Thyroid gland (tissue), 4 donors: ENCODE results near the gene CIZ1.

Experiments used
- POLR2A ChIP-seq, 2 donors: fragments of 450-650 bp; IDR thresholded peaks; one replicate each; pipeline ENCODE4 v1.6.1; 2017; ENCODE audit warnings: antibody characterized with exemption in 2 of 2, mild to moderate bottlenecking in 2 of 2, moderate library complexity in 1 of 2
- TF ChIP-seq, protein P1 (sequence below), 6 experiments: fragments of 200-600 bp in 3 of 6; fragments of 450-650 bp in 3 of 6; sonication (generic) in 3 of 6; IDR thresholded peaks; one replicate each; pipeline ENCODE4 v1.5.1; 2016 to 2019; ENCODE audit warnings: antibody characterized with exemption in 6 of 6, mild to moderate bottlenecking in 2 of 6, inconsistent platforms in 1 of 6, moderate library complexity in 1 of 6

DNA sequence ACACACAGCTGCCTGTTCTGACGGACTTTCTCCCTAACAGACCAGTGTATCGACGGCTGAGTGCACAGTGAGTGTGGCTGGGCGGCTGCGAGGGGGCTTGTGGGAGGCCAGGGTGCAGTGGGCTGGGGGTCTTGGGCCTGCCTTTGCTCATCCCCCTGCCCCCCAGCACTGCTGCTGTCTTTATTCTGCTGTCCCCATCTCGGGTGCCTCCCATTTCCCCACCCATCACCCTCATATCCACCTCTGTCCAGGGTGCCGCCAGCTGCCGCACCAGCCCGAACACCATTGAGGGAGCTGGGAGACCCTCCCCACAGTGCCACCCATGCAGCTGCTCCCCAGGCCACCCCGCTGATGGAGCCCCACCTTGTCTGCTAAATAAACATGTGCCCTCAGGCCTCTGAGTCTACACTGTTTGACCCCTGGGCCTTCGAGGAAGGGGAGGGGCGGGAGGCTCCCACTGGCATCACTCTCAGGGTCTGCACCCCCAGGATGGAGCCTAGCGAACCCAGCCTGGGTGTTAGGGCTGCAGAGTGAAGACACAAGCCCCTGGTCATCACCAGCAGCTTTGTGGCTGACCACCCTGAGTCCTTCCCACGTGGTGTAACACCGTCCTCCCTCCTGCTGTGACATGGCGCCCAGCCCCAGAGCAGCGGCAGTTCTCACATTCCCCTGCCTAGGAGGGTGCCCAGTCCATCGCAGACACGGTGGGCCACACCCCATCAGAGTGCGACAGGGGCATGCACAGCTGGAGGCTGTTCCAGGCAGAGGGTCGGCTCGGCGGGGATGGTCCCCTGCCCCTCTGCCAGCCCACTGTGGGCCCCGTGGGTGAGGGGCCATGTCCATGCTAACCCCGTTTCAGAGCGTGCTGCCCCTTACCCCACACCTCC is 38.1 kb downstream of the CIZ1 start:
- TF ChIP-seq POLR2A (IDR thresholded peaks at IDR 0.05): no peak
- TF ChIP-seq, protein P1, sequence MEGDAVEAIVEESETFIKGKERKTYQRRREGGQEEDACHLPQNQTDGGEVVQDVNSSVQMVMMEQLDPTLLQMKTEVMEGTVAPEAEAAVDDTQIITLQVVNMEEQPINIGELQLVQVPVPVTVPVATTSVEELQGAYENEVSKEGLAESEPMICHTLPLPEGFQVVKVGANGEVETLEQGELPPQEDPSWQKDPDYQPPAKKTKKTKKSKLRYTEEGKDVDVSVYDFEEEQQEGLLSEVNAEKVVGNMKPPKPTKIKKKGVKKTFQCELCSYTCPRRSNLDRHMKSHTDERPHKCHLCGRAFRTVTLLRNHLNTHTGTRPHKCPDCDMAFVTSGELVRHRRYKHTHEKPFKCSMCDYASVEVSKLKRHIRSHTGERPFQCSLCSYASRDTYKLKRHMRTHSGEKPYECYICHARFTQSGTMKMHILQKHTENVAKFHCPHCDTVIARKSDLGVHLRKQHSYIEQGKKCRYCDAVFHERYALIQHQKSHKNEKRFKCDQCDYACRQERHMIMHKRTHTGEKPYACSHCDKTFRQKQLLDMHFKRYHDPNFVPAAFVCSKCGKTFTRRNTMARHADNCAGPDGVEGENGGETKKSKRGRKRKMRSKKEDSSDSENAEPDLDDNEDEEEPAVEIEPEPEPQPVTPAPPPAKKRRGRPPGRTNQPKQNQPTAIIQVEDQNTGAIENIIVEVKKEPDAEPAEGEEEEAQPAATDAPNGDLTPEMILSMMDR (IDR thresholded peaks at IDR 0.05): no peak
